GM13977 (cell line): Measurements from ENCODE around the gene PAX7.
A peak's percentile ranks its signal among the peaks of the same experiment; 100 is the strongest.

Experiments
- DNase-seq: peaks from one replicate; pipeline ENCODE4 v3.0.0; 2012; ENCODE audit warnings: low spot score
- CTCF ChIP-seq: IDR thresholded peaks from 2 replicates; pipeline ENCODE4 v1.5.1; 2012; ENCODE audit warnings: mild to moderate bottlenecking, control low read depth; ENCODE audit not compliant: insufficient read depth; ENCODE audit errors: extremely low read depth, missing control alignments
- in situ Hi-C: fragments of 300-500 bp; cut with MboI; formaldehyde crosslinking; loops from one replicate; pipeline ENCODE4 v1.12.0; 2022; ENCODE audit warnings: low sequenced_read_pairs, low pct_unique_long_range_greater_than_20kb, mixed read lengths, inconsistent platforms; ENCODE audit not compliant: unreplicated experiment

PAX7 gene

GRCh38 chr1:18681423-18681835 is 50.8 kb downstream of the PAX7 start:
- peak; percentile 63 for TF ChIP-seq CTCF
- in situ Hi-C loops = no loop called here
- peak; percentile 73 for DNase-seq

GRCh38 chr1:18682375-18682774 is 51.7 kb downstream of the PAX7 start:
- in situ Hi-C loops = no loop called here
- TF ChIP-seq CTCF = no peak
- no peak for DNase-seq

GRCh38 chr1:18684303-18684702 is 53.7 kb downstream of the PAX7 start:
- in situ Hi-C loops = no loop called here
- no peak for DNase-seq
- TF ChIP-seq CTCF = no peak

- DNase-seq = no peak
- in situ Hi-C loops = no loop called here
- no peak for TF ChIP-seq CTCF
These were observed 55.9 kb downstream of the PAX7 start for GRCh38 chr1:18686540-18686939.

- TF ChIP-seq CTCF = no peak
- in situ Hi-C loops = no loop called here
- no peak for DNase-seq
These were observed 56.6 kb downstream of the PAX7 start for GRCh38 chr1:18687273-18687672.

- in situ Hi-C loops = no loop called here
- no peak for DNase-seq
- no peak for TF ChIP-seq CTCF
These were observed 61.0 kb downstream of the PAX7 start for GRCh38 chr1:18691648-18692047.
